GM18502 (cell line): ENCODE measurements around the gene GPR85.
"Not testable (repeated sequence)": the region's sequence is repeated elsewhere in the genome, so short reads cannot be mapped to it uniquely, and the experiment has no call there.

ENCODE experiments used
- ATAC-seq: cut with Tn5 transposase; IDR thresholded peaks from one replicate; pipeline ENCODE4 v1.9.1; 2021; ENCODE audit warnings: mild to moderate bottlenecking; ENCODE audit not compliant: unreplicated experiment, poor library complexity

GPR85 gene

DNA sequence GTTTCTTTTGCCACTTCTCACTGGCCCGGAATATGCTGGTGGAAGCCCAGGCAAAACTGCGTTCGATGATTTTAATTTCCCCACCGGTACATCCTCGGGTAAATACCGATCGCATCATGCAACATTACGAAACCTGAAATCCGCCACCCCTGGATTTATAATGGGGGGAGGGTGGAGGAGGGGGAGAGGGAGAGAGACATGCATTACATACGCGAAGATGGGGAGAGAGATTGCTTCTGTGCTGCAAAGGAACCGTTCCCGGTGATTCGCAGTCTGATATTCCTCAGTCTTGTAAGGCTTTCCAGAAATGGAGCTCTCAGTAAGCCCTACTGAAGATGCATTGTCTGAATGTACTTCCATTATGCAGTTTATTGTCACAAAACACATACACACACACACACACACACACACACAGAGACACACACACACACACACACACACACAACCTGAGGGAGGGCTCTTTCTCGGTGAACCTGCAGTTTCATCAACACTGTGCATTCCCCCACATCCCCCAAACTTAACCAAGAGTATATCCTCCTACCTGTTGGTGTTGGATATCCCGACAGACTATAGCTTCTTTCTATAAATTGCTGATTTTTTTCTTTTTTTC, 741 bp downstream of the GPR85 start:
- ATAC-seq, result peak; percentile 8

DNA sequence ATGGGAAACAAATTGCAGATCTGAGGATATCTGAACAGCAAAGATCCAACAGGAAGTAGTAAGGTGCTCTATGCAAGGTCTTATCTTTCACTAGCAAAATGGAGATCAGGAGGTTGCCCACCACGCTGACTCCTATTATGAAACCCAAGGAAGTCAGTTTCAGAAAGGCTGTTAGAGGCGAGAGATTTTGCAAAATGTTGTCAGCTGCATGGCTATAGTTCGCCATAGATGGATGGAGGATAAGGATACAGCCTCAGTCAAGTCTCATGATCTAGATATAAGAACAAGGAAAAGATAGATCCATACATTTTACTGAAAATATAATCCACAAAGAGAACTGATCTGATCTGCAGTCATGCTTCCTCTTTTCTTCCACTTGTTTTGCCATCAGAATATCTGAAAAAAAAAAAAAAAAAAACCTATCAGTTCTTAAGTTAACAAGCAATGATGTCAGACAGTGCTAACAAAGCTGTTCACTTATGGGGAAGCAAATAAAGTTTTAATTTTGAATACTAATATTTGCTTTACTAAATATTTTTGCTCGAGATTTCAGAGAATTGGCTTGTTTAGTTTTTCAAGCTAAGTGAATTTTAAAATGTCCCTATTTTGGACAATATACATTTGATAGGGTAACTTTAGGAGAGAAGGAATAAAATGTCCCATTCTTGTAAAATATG, 2.0 kb downstream of the GPR85 start:
- no peak for ATAC-seq

DNA sequence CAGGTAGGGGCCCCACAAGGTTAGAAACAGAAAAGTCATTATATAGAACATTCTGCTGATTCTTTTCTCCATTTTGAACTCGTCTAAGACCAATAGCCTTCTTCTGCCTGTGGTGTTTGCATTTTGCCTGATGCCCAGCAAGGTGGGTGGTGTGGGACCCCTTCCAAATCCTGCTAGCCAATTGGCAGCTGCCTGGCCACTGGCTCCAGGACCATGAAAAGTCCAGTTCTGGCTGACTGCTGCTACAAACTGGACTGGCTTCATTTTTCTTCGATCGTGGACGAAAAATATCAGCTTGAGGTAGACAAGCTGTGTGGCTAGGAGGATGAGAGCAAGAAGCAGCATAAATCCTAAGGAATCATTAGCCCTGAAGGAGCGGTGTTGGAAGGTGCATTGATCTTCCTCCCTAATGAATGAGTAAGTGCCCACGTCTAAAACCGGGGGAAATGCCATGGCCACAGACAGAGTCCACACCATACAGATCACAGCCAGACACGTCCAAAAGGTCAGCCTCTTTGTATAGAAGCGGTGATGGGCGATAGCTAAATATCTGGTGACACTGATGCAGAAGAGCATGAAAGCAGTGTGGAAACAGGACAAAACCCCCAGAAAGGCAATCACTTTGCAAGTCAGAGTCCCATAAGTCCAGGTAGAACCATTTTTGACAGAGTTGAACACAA, 2.7 kb downstream of the GPR85 start:
- no peak for ATAC-seq

DNA sequence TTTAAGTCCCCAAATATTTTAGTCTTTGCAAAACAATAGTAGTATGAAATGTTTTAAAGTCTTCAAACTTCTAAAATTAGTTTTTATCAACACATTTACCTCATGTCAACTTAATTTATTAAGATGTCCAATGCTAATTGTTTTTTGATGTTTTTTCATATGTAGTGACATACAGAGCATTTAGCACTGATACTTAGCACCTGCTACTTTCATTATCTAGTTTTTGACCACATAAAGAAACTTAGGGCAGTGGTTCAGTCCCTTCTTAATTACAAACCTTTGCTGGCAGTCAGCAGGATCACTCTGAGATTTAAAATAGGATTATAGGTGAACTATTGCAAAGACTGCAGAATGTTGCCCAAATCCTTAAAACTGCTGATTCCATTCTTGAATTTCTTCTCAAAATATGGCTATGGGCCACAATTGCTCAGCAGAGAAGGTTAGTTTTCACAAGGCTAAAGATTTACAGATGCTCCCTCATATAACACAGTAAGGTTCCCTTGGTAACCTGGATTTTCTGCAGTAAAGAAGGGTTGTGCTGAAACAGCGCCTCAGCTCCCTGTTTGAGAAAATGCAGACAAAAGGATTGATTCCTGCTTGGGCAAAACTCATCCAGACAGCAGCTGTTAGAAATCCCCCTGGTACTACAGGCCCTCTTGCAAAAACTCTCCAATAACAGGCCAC, 3.4 kb downstream of the GPR85 start:
- ATAC-seq, result no peak

DNA sequence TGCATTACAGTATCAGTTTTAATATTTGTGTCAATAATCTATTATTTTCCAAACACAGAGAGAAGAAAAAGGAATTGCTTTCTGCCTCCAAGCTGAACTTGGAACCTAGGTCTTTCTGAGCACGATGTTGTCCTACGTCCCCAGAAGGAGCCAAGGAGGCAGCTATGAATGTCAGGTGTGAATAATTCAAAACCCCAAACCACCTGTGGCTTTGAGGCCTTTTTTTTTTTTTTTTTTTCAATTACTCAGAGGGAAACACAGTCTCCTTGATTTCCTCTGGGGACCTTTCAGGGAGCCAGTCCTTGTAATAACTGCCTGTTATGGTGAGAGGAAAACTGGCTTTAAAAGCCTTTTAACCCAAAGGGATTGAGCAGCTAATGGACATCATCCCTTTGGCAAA, 8.3 kb downstream of the GPR85 start:
- ATAC-seq, result no peak

DNA sequence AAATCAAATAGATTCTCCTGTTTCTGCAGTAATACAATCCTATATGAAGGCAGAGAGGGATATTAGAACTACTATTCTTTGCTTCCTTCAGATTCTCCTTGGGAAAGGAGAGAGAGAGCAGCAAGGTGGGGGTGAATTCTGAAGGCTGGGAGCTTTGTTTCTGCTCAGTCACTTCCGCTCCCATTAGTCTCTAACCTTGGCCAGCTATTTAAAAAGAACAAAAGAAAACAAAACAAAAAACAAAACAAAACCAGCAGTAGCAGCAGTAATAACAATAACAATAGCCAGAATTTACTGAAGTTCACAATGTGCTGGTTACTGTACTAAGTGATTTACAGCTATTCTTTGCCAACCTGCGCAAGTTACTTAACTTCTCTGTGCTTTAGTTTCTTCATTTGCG, 9.9 kb downstream of the GPR85 start:
- no peak for ATAC-seq

DNA sequence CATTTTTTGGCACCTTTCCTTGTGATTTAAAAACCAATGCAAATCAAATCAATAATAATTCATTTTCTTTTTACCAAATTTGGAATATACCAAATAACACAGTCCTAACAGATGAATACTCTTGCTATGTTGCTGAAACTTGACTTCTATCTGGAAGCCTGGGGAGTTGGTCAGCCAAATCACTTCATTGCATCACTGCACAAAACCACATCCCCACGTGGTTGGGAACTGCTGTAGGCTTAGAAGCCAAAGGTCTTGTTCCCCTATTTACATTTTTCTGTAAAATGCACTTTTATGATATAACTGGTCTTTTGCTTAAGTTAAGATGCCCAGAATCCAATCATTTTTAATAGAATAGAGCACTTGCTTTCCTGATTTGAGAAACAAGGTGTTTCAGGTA, 15.2 kb downstream of the GPR85 start:
- ATAC-seq, result peak; percentile 70

DNA sequence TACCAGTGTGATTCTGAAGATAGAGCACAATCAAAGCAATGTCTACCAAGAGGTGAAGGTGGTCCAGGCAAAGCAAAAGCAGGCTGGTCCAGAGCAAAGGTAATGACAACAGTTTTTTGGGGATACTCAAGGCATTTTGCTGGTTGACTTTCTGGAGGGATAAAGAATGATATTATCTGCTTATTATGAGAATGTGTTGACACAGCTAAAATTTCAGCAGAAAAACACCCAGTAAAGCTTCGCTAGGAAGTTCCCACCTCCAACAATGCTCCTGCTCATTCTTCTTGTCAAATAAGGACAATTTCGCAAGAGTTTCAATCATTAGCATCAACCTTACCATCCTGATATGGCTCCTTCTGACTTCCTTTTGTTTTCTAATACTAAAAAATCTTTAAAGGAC, 24.1 kb downstream of the GPR85 start:
- no peak for ATAC-seq

DNA sequence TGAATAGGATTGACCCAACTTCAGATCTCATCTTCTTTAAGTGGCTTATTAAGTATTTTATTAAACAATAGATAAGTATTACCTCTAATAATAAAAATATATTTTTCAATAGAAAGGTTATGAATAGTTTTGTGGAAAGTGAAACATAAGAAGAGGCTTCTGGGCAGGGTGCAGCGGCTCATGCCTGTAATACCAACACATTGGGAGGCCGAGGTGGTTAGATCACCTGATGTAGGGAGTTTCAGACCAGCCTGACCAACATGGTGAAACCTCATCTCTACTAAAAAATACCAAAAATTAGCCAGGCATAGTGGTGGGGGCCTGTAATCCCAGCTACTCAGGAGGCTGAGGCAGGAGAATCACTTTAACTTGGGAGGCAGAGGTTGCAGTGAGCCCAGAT, 26.5 kb downstream of the GPR85 start:
- no peak for ATAC-seq

DNA sequence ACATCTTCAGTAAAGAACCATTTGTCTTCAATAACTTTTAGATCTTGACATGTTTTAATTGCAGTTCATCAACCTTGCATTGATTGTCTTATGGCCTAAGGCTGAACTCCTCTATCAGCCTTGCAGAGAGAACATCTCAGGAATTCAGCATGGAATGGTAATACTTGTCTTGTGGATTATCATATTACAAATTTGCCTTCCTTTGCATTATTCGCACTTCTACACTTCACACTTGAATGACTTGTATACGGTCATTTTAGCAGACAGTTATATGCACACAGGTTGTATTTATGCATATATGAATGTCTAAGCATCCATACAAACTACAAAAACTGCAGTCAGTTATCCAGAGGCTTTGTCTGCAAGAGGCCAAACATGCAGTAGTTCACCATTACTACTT, 31.7 kb downstream of the GPR85 start:
- ATAC-seq, result no peak

DNA sequence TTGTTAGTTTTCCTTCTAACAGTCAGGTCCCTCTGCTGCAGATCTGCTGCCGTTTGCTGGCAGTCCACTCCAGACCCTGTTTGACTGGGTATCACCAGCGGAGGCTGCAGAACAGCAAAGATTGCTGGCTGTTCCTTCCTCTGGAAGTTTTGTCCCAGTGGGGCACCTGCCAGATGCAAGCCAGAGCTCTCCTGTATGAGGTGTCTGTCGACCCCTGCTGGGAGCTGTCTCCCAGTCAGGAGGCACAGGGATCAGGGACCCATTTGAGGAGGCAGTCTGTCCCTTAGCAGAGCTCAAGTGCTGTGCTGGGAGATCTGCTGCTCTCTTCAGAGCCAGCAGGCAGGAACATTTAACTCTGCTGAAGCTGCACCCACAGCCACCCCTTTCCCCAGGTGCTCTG, 32.4 kb downstream of the GPR85 start:
- ATAC-seq, result not testable (repeated sequence)

DNA sequence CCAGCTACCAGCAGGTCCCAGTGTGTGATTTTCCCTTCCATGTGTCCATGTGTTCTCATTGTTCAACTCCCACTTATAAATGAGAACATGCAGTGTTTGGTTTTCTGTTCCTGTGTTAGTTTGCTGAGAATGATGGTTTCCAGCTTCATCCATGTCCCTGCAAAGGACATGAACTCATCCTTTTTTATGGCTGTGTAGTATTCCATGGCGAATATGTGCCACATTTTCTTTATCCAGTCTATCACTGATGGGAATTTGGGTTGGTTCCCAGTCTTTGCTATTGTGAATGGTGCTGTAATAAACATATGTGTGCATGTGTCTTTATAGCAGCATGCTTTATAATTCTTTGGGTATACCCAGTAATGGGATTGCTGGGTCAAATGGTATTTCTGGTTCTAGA, 37.4 kb downstream of the GPR85 start:
- ATAC-seq, result not testable (repeated sequence)

DNA sequence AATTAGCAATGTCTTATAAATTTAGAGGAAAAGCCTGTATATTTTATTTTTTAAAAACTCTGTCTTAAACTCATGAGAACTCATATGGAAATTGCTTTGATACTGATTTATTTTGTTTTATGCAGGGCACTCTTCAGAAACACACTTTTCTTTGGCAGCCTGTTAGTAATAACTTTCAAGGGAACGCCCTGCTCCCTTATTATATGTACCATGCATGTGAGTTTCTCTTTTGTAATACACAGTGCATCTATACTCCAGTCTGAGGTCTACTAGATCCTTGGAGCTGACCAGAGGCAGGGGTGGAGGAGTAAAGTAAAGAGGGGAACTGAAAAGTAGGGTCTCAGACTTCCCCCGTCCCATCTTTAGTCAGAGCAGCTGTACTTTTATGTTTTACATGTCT, 40.2 kb downstream of the GPR85 start:
- ATAC-seq, result no peak

DNA sequence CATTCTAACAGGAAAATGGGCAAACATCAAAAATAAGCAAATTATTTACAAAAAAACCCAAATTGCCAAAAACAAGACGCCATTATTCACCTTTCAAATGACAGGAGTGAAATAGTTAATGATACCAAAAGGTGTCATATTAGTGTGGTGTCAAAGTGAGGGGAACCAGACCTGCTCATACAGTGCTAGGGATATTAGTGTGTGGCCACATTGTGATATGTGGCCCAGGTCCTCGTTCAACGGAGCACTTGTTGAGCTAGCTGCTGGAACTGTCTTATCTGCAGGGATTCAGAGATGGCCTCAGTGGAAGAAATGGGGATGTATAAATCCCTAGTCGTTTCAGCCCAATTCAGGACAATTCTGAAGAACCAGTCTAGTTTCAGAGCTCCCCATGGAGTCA, 41.2 kb downstream of the GPR85 start:
- no peak for ATAC-seq

DNA sequence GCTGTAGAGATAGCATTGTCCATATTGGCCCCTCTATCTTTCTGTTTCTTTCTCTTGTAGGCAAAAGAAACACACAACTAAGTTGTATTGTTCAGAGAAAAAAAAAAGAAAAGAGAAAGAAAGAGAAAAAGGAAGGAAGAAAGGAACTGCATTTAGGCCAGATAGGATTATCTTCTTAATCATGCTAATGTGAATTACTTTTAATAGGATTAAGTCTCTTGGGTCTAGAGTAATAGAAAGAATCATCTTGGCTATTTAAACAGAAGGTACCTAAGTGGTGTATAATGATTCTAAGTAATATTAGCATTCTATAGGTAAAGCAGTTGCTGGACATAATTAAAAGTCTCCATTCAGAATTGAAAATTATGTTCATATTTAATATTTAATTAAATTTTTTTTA, 42.2 kb downstream of the GPR85 start:
- ATAC-seq, result no peak

DNA sequence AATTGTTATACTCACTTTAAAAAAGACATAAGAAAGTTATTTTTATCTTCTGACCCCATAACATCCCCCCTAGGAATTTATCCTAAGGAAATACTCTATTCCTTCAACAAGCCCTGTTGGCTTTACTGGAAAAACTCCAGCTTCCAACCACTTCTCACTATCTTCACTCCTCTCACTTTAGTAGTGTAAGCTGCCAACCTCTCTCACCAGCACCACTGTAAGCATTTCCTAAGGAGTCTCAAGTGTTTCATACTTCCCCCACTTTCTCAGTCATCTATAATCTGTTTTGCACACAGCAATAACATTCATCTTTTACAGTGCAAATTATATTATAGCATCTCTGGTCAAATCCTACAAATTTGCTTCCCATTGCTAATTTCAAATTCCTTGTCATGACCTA, 45.8 kb downstream of the GPR85 start:
- ATAC-seq, result no peak

DNA sequence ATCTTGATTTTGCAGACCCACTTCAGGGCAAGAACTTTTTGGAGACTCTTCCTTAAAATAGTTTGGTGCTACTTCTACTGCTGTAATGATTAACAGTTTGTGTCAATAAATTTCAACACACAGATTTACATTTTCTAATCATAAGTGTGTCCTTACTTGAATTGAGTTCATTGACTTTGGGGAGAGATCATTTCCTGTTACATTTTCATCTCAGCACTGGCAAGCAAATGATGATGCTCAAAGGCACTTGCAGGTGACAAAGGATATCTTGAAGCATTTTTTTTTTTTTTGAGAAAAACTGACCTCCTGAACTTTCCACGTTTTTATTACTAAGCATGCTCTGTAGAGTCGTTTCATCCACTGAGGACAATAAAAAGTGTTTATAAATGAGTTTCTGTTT, 52.7 kb downstream of the GPR85 start:
- no peak for ATAC-seq
